ENCODE measurements around the gene ZNF582.

Gene ZNF582

GRCh38 chr19:56393119-56394012, at the start of gene ZNF582:
ZNF582 (minus strand) TSS chr19:56393534; CDS start chr19:56391752, 1,782 bp downstream.
- H3K27me3 ChIP-seq (ENCODE audit: insufficient read depth, low read length): no peaks in the 10 kb centered on the region
- peak within 1 kb of the TSS; percentile 86 for H3K27ac ChIP-seq (ENCODE audit: low read length)
- peak within 1 kb of the TSS; percentile 81 for H3K4me3 ChIP-seq (ENCODE audit: low read length)
- peak within 1 kb of the TSS; percentile 87 for H3K9ac ChIP-seq (ENCODE audit: low read depth, low read length)
- H3K4me1 ChIP-seq (ENCODE audit: insufficient read depth, low read length): no peaks in the 10 kb centered on the region
- peaks cover 14% of the 10 kb centered on the region; the same call in 1 of the 2 replicates for H3K36me3 ChIP-seq (ENCODE audit: insufficient read depth, low read depth, low read length)
- H3K9me3 ChIP-seq (ENCODE audit: insufficient read depth, low read depth, low read length): peaks cover 40% of the 10 kb centered on the region

DNA sequence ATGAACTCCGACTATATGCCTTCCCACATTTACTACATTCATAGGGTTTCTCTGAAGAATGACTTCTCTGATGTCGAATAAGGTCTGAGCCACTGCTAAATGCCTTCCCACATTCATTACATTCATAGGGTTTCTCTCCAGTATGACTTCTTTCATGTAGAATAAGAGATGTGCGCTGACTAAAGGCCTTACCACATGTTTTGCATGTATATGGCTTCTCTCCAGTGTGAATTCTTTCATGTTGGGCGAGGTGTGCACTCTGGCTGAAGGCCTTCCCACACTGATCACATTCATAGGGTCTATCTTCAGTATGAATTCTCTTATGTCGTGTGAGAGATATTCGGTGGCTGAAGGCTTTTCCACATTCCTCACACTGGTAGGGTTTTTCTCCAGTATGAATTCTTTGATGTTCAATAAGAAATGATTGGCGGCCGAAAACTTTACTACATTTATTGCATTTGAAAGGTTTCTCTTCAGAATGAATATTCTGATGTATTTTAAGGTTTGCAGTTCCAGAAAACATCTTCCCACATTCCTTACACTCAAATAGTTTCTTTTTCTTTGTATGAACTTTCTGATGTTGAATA, 48.0 kb upstream of the ZNF582 start:
- Histone ChIP-seq H3K27ac (ENCODE audit: low read length) (no peak overlapping the region), H3K27me3 (ENCODE audit: insufficient read depth, low read length) (no peaks in the 10 kb centered on the region), H3K4me1 (ENCODE audit: insufficient read depth, low read length) (no peaks in the 10 kb centered on the region), H3K9me3 (ENCODE audit: insufficient read depth, low read depth, low read length) (peaks cover 82% of the 10 kb centered on the region), H3K9ac (ENCODE audit: low read depth, low read length) (no peak overlapping the region), H3K36me3 (ENCODE audit: insufficient read depth, low read depth, low read length) (no peaks in the 10 kb centered on the region), H3K4me3 (ENCODE audit: low read length) (no peak overlapping the region)

DNA sequence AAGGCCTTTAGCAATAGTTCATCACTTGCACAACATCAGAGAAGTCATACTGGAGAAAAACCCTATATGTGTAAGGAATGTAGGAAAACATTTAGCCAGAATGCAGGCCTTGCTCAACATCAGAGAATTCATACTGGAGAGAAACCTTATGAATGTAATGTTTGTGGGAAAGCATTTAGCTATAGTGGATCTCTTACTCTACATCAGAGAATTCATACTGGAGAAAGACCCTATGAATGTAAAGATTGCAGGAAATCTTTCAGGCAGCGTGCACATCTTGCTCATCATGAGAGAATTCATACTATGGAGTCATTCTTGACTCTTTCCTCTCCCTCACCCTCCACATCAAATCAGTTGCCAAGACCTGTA, 30.6 kb upstream of the ZNF582 start:
- no peak overlapping the region for H3K9ac ChIP-seq (ENCODE audit: low read depth, low read length)
- peaks cover 19% of the 10 kb centered on the region; the same call in 1 of the 2 replicates for H3K36me3 ChIP-seq (ENCODE audit: insufficient read depth, low read depth, low read length)
- H3K4me1 ChIP-seq (ENCODE audit: insufficient read depth, low read length): no peaks in the 10 kb centered on the region
- H3K27ac ChIP-seq (ENCODE audit: low read length): no peak overlapping the region
- H3K27me3 ChIP-seq (ENCODE audit: insufficient read depth, low read length): no peaks in the 10 kb centered on the region
- H3K4me3 ChIP-seq (ENCODE audit: low read length): no peak overlapping the region
- peaks cover 98% of the 10 kb centered on the region for H3K9me3 ChIP-seq (ENCODE audit: insufficient read depth, low read depth, low read length)

- no peak overlapping the region for H3K27ac ChIP-seq (ENCODE audit: low read length)
- H3K4me1 ChIP-seq (ENCODE audit: insufficient read depth, low read length): no peaks in the 10 kb centered on the region
- H3K9me3 ChIP-seq (ENCODE audit: insufficient read depth, low read depth, low read length): peaks cover 98% of the 10 kb centered on the region
- peaks cover 19% of the 10 kb centered on the region; the same call in 1 of the 2 replicates for H3K36me3 ChIP-seq (ENCODE audit: insufficient read depth, low read depth, low read length)
- H3K9ac ChIP-seq (ENCODE audit: low read depth, low read length): no peak overlapping the region
- no peaks in the 10 kb centered on the region for H3K27me3 ChIP-seq (ENCODE audit: insufficient read depth, low read length)
- no peak overlapping the region for H3K4me3 ChIP-seq (ENCODE audit: low read length)
Observed at GRCh38 chr19:56423276-56423984, 30.1 kb upstream of the ZNF582 start.

DNA sequence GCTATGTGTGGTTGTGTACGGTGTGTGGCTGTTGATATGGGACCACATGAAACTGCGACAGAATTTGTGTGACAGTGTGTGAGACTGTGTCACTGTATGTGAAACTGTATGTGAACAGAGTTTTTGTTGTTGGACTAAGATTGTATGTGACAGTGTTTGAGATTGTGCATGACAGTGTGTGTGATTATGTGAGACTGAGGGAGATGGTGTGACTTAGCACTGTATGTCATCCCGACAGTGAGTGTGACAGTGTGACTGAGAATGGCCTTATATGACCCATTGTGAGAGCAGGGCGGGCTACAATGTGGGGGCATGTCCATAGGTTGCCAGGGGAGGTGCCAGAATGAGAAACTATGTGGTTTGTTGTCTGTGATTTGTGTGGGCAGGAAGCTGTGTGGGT, 11.7 kb upstream of the ZNF582 start:
- Histone ChIP-seq H3K9me3 (ENCODE audit: insufficient read depth, low read depth, low read length) (peaks cover 61% of the 10 kb centered on the region), H3K27me3 (ENCODE audit: insufficient read depth, low read length) (no peaks in the 10 kb centered on the region), H3K27ac (ENCODE audit: low read length) (no peak overlapping the region), H3K4me3 (ENCODE audit: low read length) (peak overlapping the region; percentile 94), H3K4me1 (ENCODE audit: insufficient read depth, low read length) (no peaks in the 10 kb centered on the region), H3K9ac (ENCODE audit: low read depth, low read length) (no peak overlapping the region), H3K36me3 (ENCODE audit: insufficient read depth, low read depth, low read length) (peaks cover 23% of the 10 kb centered on the region)

- Histone ChIP-seq H3K9ac (ENCODE audit: low read depth, low read length) (peak overlapping the region; percentile 87), H3K27me3 (ENCODE audit: insufficient read depth, low read length) (no peaks in the 10 kb centered on the region), H3K4me3 (ENCODE audit: low read length) (peak overlapping the region; percentile 94), H3K4me1 (ENCODE audit: insufficient read depth, low read length) (no peaks in the 10 kb centered on the region), H3K9me3 (ENCODE audit: insufficient read depth, low read depth, low read length) (peaks cover 61% of the 10 kb centered on the region), H3K27ac (ENCODE audit: low read length) (no peak overlapping the region), H3K36me3 (ENCODE audit: insufficient read depth, low read depth, low read length) (peaks cover 21% of the 10 kb centered on the region)
Observed at GRCh38 chr19:56404705-56405056, 11.3 kb upstream of the ZNF582 start.

- peak within 1 kb of the TSS; percentile 66 for H3K27ac ChIP-seq (ENCODE audit: low read length)
- H3K9ac ChIP-seq (ENCODE audit: low read depth, low read length): peak within 1 kb of the TSS; percentile 87
- H3K4me1 ChIP-seq (ENCODE audit: insufficient read depth, low read length): no peaks in the 10 kb centered on the region
- H3K9me3 ChIP-seq (ENCODE audit: insufficient read depth, low read depth, low read length): peaks cover 60% of the 10 kb centered on the region
- peaks cover 17% of the 10 kb centered on the region for H3K36me3 ChIP-seq (ENCODE audit: insufficient read depth, low read depth, low read length)
- H3K27me3 ChIP-seq (ENCODE audit: insufficient read depth, low read length): no peaks in the 10 kb centered on the region
- H3K4me3 ChIP-seq (ENCODE audit: low read length): peak within 1 kb of the TSS; percentile 94
Observed at GRCh38 chr19:56403764-56404704, 10.7 kb upstream of the ZNF582 start, which contains the start of gene ZNF583. ZNF583 (plus strand) TSS chr19:56404332; CDS start chr19:56407115, 2,783 bp downstream.

DNA sequence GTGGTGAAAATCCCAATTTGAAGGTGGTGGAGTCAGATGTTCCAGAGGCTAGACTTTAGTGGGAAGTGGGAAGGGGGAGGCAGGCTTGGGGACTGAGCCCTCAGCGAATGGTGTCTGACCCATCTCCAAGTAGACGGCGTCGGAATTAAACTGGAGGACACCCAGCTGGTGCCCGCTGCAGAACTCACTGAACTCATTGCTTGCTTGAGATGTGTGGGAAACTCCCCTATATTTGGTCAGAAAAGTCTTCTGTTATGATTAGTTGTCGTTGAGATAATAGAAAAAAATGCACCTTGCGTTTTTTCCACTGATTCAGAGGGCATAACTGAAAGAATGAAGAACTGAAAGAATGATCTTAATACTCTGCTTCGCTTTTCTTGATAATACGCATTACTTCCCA, 9.9 kb upstream of the ZNF582 start:
- no peaks in the 10 kb centered on the region for H3K4me1 ChIP-seq (ENCODE audit: insufficient read depth, low read length)
- peaks cover 17% of the 10 kb centered on the region for H3K36me3 ChIP-seq (ENCODE audit: insufficient read depth, low read depth, low read length)
- H3K4me3 ChIP-seq (ENCODE audit: low read length): peak overlapping the region; percentile 94
- H3K9me3 ChIP-seq (ENCODE audit: insufficient read depth, low read depth, low read length): peaks cover 57% of the 10 kb centered on the region
- no peak overlapping the region for H3K27ac ChIP-seq (ENCODE audit: low read length)
- H3K9ac ChIP-seq (ENCODE audit: low read depth, low read length): peak overlapping the region; percentile 87; the same call in 1 of the 2 replicates
- no peaks in the 10 kb centered on the region for H3K27me3 ChIP-seq (ENCODE audit: insufficient read depth, low read length)

GRCh38 chr19:56400485-56400884, 7.2 kb upstream of the ZNF582 start:
- peaks cover 54% of the 10 kb centered on the region for H3K9me3 ChIP-seq (ENCODE audit: insufficient read depth, low read depth, low read length)
- H3K36me3 ChIP-seq (ENCODE audit: insufficient read depth, low read depth, low read length): peaks cover 23% of the 10 kb centered on the region; the same call in 1 of the 2 replicates
- no peaks in the 10 kb centered on the region for H3K27me3 ChIP-seq (ENCODE audit: insufficient read depth, low read length)
- H3K27ac ChIP-seq (ENCODE audit: low read length): no peak overlapping the region
- no peaks in the 10 kb centered on the region for H3K4me1 ChIP-seq (ENCODE audit: insufficient read depth, low read length)
- H3K4me3 ChIP-seq (ENCODE audit: low read length): no peak overlapping the region
- H3K9ac ChIP-seq (ENCODE audit: low read depth, low read length): no peak overlapping the region

- Histone ChIP-seq H3K27me3 (ENCODE audit: insufficient read depth, low read length) (no peaks in the 10 kb centered on the region), H3K9me3 (ENCODE audit: insufficient read depth, low read depth, low read length) (peaks cover 61% of the 10 kb centered on the region), H3K9ac (ENCODE audit: low read depth, low read length) (no peak overlapping the region), H3K4me1 (ENCODE audit: insufficient read depth, low read length) (no peaks in the 10 kb centered on the region), H3K27ac (ENCODE audit: low read length) (no peak overlapping the region), H3K36me3 (ENCODE audit: insufficient read depth, low read depth, low read length) (peaks cover 23% of the 10 kb centered on the region; the same call in 1 of the 2 replicates), H3K4me3 (ENCODE audit: low read length) (no peak overlapping the region)
Observed at GRCh38 chr19:56398809-56399208, 5.5 kb upstream of the ZNF582 start.

Data from iPS-20b (cell line).